Posterior cingulate gyrus (tissue), 11 donors: ENCODE measurements around the gene PCF11.
"Not testable (repeated sequence)": the region's sequence is repeated elsewhere in the genome, so short reads cannot be mapped to it uniquely, and the experiment has no call there.

Experiments used
- DNase-seq, 10 donors: peaks; one replicate each; pipeline versions ENCODE4 v3.0.0 to v3.0.0-alpha.2; 2020 to 2021; ENCODE audit warnings: mixed read lengths in 3 of 10
- intact Hi-C: fragments of 100-400 bp; cut with DNase I; formaldehyde crosslinking; loops from one replicate; pipeline ENCODE4 v1.15.1; 2023

Gene PCF11

GRCh38 chr11:83187465-83187864 is 30.5 kb downstream of the PCF11 start:
- intact Hi-C loops = no loop called here
- DNase-seq = no peak

DNA sequence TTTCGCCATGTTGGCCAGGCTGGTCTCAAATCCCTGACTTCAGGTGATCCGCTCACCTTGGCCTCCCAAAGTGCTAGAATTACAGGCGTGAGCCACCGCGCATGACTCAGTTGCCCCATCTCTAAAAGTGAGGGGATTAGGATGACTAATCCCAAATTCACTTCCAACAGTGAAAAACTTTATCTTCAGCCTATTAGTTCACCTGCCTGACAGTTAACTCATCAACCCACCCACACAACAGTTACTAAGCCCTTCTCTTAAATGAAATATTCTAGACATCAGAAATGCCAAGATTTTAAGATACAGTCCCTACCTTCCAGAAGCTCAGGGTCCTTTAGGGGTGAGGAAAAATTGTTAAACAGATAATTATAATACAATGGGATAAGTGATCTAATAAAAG is 34.6 kb downstream of the PCF11 start:
- intact Hi-C loops = loop anchor here (5.0 kb wide), 2 partner anchors 34 to 289 kb away; partner anchors contain the start of genes DDIAS, PCF11 and PRCP
- DNase-seq = no peak

GRCh38 chr11:83191986-83192385 is 35.1 kb downstream of the PCF11 start:
- intact Hi-C loops = loop anchor here (2.0 to 5.0 kb wide), 3 partner anchors 35 to 290 kb away; partner anchors contain the start of genes CCDC90B, DDIAS, PCF11 and PRCP
- DNase-seq = no peak

GRCh38 chr11:83192606-83193245 is 35.8 kb downstream of the PCF11 start:
- intact Hi-C loops = loop anchor here (2.0 to 5.0 kb wide), 3 partner anchors 35 to 290 kb away; partner anchors contain the start of genes CCDC90B, DDIAS, PCF11 and PRCP
- no peak for DNase-seq

GRCh38 chr11:83193315-83194280 is 36.7 kb downstream of the PCF11 start, which contains the start of gene ANKRD42:
Gene ANKRD42 (plus strand): TSS chr11:83193712. CDS start chr11:83194671, 959 bp downstream.
- intact Hi-C loops = loop anchor here (1.0 to 5.0 kb wide), 4 partner anchors 36 to 291 kb away; partner anchors contain the start of genes CCDC90B, DDIAS, PCF11 and PRCP
- peak; percentile 85 to 99 (median 93) for DNase-seq

DNA sequence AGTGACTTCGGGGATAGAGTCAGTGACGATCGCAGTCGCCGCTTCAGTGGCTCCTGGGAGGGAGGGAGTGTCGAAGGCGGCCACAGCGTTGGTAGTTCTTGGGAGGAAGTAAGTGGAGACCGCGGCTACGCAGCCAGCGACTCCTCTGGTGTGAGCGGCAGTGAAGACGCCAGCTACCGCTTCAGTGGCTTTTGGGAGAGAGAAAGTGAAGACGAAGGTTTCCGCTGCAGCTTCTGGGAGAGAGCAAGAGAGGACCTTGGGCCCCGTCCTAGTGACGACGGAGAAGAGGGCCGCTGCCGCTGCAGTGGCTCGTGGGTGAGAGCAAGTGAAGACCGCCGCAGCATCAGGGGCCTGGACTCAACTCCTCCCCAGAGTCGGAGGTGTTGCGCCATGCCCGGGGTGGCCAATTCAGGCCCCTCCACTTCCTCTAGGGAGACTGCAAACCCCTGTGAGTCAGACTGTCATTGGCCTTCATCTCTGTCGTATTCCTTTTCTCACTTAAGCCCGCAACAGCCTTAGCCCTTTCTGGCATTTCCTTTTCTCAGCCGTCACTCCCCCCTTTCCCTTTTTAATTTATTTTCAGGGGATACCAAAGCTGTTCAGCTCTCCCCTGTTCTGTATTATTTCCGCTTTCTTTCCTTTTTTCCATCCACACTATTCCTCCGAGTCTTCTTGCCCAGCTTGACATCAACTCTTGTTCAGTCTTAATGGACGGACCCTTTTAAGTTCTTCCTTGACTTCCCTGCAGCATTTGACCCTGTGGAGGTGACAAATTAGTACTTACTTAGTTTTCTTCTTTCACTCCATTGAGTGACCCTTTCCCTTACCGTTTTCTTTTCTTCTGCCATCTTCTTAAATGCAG is 37.6 kb downstream of the PCF11 start:
- intact Hi-C loops = loop anchor here (1.0 to 5.0 kb wide), 3 partner anchors 37 to 292 kb away; partner anchors contain the start of genes DDIAS, PCF11, PRCP and RAB30
- DNase-seq = peak; percentile 22 to 89 (median 43)

DNA sequence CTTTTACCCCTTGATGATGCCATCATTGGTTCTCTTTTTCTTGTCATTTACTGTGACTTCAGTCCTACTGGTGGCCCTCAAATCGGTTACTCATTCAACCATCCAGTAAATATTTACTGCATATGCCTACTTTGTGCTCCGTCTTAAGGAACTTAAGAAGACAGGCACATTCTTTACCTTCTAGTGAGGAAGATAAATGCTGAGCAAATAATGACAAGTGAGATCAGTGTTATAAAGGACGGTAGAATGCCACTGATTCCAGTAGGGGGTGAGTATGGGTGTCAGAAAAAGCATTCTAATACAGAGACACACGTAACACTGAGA is 38.2 kb downstream of the PCF11 start:
- DNase-seq = no peak
- intact Hi-C loops = no loop called here

- intact Hi-C loops = no loop called here
- DNase-seq = no peak
Measured at GRCh38 chr11:83195649-83196048, 38.7 kb downstream of the PCF11 start.

DNA sequence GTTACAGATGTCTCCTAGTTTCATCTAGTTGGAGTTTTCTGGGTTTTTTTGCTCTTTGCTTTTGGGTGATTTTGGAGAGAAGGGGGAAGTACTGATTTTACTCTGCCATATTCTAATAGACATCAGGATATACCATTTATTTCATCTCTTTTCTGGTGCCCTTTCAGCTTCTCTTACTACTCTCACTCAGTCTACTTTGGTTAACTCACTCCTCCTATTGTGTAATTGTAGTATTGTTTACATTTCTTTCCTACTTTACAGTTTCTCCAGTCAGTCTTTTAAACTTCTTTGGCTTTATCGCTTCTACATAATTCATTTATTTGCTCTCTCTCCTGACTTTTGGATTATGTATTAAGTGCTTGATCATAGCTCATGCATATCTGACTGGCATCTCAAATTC is 43.1 kb downstream of the PCF11 start:
- intact Hi-C loops = no loop called here
- DNase-seq = no peak

GRCh38 chr11:83205608-83206185 is 48.8 kb downstream of the PCF11 start:
- DNase-seq = no peak
- intact Hi-C loops = no loop called here

DNA sequence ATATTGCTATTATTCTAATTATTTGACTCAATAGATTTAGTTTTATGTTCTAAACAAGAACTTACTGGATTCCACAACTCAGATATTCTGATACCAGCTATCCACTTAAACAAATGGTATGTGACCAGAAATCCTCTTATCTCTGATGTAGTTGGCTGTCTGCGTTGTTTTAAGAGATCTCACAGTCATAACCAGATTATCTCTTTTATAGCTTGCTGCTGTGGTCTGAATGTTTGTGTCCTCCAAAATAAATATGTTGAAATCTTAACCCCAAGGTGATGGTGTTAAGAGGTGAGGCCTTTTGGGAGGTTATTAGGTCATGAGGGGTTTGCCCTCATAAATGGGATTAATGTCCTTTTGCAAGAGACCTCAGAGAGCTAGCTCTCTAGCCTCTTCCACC is 49.3 kb downstream of the PCF11 start:
- intact Hi-C loops = no loop called here
- DNase-seq = no peak

DNA sequence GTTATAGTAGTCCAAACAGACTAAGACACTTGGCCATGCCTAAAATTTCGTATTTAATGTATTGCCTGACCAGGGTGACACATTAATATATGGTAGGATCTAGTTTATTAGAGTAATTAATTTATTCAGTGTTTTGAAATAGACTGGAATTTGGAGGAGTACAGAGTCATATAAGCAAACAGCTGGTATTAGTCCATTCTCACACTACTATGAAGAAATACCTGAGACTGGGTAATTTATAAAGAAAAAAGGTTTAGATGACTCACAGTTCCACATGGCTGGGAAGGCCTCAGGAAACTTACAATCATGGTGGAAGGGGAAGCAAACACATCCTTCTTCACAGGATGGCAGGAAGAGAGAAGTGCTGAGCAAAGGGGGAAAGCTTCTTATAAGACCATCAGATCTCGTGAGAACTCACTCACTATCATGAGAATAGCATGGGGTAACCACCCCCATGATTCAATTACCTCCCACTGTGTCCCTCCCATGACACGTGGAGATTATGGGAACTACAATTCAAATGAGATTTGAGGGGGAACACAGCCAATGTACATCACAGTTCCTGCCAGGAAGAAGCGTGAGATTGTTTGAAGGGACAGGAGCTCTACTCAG is 49.9 kb downstream of the PCF11 start:
- intact Hi-C loops, DNase-seq: not testable (repeated sequence)

DNA sequence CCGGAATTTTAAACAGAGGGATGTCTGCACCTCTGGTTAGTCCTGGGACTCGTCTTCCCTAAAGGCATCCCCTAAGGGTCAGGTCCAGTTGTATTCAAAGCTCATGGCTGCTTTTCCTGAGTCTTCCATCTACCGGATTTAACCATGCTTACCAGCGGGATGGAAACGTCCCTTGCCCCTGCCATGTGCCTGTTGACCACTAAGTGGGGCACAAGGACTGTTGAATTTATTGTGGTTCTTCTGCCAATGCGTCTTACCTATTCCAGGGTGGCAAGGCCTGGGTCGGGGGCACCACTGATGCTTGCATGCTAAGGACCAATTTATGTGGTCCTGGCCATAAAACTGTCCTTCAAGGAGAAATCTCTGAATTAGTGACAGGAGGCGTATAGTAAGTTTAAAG is 62.2 kb downstream of the PCF11 start:
- DNase-seq = no peak
- intact Hi-C loops = no loop called here

GRCh38 chr11:83220260-83220659 is 63.3 kb downstream of the PCF11 start:
- no peak for DNase-seq
- intact Hi-C loops = no loop called here

- no peak for DNase-seq
- intact Hi-C loops = no loop called here
Measured at GRCh38 chr11:83221694-83222093, 64.8 kb downstream of the PCF11 start.

- DNase-seq = no peak
- intact Hi-C loops = no loop called here
Measured at GRCh38 chr11:83222499-83222898, 65.6 kb downstream of the PCF11 start.

- intact Hi-C loops = no loop called here
Measured at GRCh38 chr11:83223457-83223856, 66.5 kb downstream of the PCF11 start.

DNA sequence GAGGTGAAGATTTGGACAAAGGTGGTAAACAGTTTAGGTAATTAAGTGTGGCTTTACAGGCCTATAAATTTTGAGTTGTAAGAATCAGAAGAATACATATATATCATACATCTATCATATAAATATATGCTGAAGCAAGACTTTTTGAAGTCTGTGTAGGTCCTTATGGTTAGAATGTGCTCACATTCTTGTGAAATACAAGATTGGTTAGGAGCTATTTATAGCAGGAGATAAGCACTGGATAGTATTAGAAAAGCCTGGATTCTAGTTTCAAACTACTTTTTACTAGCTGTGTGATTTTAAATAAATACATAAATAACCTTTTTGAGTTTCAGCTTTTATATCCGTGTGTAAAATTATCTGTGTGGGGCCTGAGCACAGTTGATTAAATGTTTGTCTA is 78.9 kb downstream of the PCF11 start:
- no peak for DNase-seq
- intact Hi-C loops = no loop called here

More at GRCh38 chr11:83223457-83223856, 66.5 kb downstream of the PCF11 start:
- DNase-seq = no peak
